A549 (cell line): ENCODE results near the gene NANS.

Experiments used
- CBX8 ChIP-seq: fragments of 200-600 bp; sonication (generic); IDR thresholded peaks from 2 replicates; pipeline ENCODE4 v1.6.1; 2016
- CTCF ChIP-seq: fragments of >200 bp; sonication (Bioruptor Twin); formaldehyde crosslinking; IDR thresholded peaks from 3 replicates; pipeline ENCODE4 v1.5.1; 2016
- FOXS1 ChIP-seq: fragments of 250-450 bp; sonication (Bioruptor Pico); IDR thresholded peaks from 2 replicates; pipeline ENCODE4 v1.5.0; 2020; ENCODE audit warnings: mild to moderate bottlenecking, moderate library complexity
- KDM1A ChIP-seq: fragments of 200-600 bp; sonication (generic); IDR thresholded peaks from 2 replicates; pipeline ENCODE4 v1.6.1; 2016; ENCODE audit warnings: low read depth, mild to moderate bottlenecking
- MAFK ChIP-seq: fragments of 450-650 bp; IDR thresholded peaks from 2 replicates; pipeline ENCODE4 v1.6.1; 2014; ENCODE audit not compliant: partially characterized antibody
- MAX ChIP-seq: IDR thresholded peaks from 2 replicates; pipeline ENCODE4 v1.6.1; 2012
- MAZ ChIP-seq: fragments of 150-350 bp; IDR thresholded peaks from 2 replicates; pipeline ENCODE4 v1.6.1; 2014; ENCODE audit warnings: antibody characterized with exemption, low read depth, low read length, borderline replicate concordance
- POLR2A ChIP-seq: IDR thresholded peaks from 2 replicates; pipeline ENCODE4 v1.6.1; 2012; ENCODE audit warnings: mild to moderate bottlenecking, low read length
- RARB ChIP-seq: fragments of 250-450 bp; sonication (Bioruptor Pico); IDR thresholded peaks from 2 replicates; pipeline ENCODE4 v1.8.0; 2021; ENCODE audit warnings: mild to moderate bottlenecking, moderate library complexity
- RCOR1 ChIP-seq: fragments of 150-350 bp; IDR thresholded peaks from 2 replicates; pipeline ENCODE4 v1.6.1; 2014; ENCODE audit warnings: antibody characterized with exemption, low read length, low read depth
- USF2 ChIP-seq: fragments of 450-650 bp; IDR thresholded peaks from 2 replicates; pipeline ENCODE4 v1.6.1; 2014; ENCODE audit warnings: antibody characterized with exemption
- TF ChIP-seq, protein P1 (sequence below): fragments of 200-600 bp; sonication (generic); IDR thresholded peaks from 2 replicates; pipeline ENCODE4 v1.6.1; 2016; ENCODE audit warnings: antibody characterized with exemption, mild to moderate bottlenecking, moderate library complexity

DNA sequence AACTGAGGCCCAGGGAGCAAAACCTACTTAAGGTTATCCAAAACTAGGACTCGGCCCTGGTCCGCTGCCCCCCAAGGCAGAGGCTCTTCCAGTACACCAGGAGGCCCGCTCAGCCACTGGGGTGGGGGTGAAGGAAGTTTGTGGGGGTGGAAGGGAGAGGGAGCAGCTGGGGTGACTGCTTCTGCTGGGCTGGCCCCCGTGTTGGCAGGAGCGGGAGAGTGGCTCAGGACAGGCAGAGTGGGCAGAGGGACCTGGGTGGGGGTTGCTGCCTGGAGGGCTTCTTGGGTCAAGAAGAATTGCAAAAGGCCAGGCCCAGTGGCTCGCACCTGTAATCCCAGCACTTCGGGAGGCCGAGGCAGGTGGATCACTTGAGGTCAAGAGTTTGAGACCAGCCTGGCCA, 70.7 kb downstream of the NANS start:
- TF ChIP-seq KDM1A (no peak), FOXS1 (CRISPR knock-in tag) (no peak), CTCF (no peak), USF2 (no peak), MAX (no peak), MAFK (no peak), POLR2A (no peak), RCOR1 (no peak), RARB (no peak), CBX8 (no peak), MAZ (no peak)
- TF ChIP-seq, protein P1, sequence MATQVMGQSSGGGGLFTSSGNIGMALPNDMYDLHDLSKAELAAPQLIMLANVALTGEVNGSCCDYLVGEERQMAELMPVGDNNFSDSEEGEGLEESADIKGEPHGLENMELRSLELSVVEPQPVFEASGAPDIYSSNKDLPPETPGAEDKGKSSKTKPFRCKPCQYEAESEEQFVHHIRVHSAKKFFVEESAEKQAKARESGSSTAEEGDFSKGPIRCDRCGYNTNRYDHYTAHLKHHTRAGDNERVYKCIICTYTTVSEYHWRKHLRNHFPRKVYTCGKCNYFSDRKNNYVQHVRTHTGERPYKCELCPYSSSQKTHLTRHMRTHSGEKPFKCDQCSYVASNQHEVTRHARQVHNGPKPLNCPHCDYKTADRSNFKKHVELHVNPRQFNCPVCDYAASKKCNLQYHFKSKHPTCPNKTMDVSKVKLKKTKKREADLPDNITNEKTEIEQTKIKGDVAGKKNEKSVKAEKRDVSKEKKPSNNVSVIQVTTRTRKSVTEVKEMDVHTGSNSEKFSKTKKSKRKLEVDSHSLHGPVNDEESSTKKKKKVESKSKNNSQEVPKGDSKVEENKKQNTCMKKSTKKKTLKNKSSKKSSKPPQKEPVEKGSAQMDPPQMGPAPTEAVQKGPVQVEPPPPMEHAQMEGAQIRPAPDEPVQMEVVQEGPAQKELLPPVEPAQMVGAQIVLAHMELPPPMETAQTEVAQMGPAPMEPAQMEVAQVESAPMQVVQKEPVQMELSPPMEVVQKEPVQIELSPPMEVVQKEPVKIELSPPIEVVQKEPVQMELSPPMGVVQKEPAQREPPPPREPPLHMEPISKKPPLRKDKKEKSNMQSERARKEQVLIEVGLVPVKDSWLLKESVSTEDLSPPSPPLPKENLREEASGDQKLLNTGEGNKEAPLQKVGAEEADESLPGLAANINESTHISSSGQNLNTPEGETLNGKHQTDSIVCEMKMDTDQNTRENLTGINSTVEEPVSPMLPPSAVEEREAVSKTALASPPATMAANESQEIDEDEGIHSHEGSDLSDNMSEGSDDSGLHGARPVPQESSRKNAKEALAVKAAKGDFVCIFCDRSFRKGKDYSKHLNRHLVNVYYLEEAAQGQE: no peak
